HuH-7.5 (cell line): ENCODE measurements around the gene PLSCR3.

Experiments used
- DNase-seq: peaks from one replicate; pipeline ENCODE4 v3.0.0; 2011; ENCODE audit warnings: low spot score

The PLSCR3 gene

GRCh38 chr17:7426203-7426863, 32.0 kb upstream of the PLSCR3 start:
- no peak for DNase-seq

GRCh38 chr17:7425756-7426155, 31.4 kb upstream of the PLSCR3 start:
- no peak for DNase-seq

GRCh38 chr17:7425316-7425715, 31.0 kb upstream of the PLSCR3 start, which contains the start of gene SPEM2:
SPEM2 (plus strand) TSS chr17:7425616; CDS start chr17:7425689, 73 bp downstream.
- no peak for DNase-seq

GRCh38 chr17:7423679-7424078, 29.4 kb upstream of the PLSCR3 start:
- DNase-seq = no peak

- no peak for DNase-seq
Measured at GRCh38 chr17:7421186-7421585, 26.9 kb upstream of the PLSCR3 start.

GRCh38 chr17:7419819-7420610, 25.7 kb upstream of the PLSCR3 start, which contains the start of gene SPEM1:
SPEM1 (plus strand) TSS chr17:7420324; CDS start chr17:7420385, 61 bp downstream.
- DNase-seq = no peak

GRCh38 chr17:7418472-7419152, 24.3 kb upstream of the PLSCR3 start:
- DNase-seq = no peak

GRCh38 chr17:7417056-7417655, 22.8 kb upstream of the PLSCR3 start:
- DNase-seq = no peak

- DNase-seq = no peak
Measured at GRCh38 chr17:7416323-7416722, 22.0 kb upstream of the PLSCR3 start.

GRCh38 chr17:7415784-7416183, 21.5 kb upstream of the PLSCR3 start:
- no peak for DNase-seq

GRCh38 chr17:7414837-7415236, 20.5 kb upstream of the PLSCR3 start:
- DNase-seq = no peak

GRCh38 chr17:7413346-7413985, 19.1 kb upstream of the PLSCR3 start:
- no peak for DNase-seq

- no peak for DNase-seq
Measured at GRCh38 chr17:7411427-7411750, 17.1 kb upstream of the PLSCR3 start.

GRCh38 chr17:7410634-7411426, 16.5 kb upstream of the PLSCR3 start:
- DNase-seq = no peak

GRCh38 chr17:7409716-7410115, 15.4 kb upstream of the PLSCR3 start:
- DNase-seq = no peak

- DNase-seq = no peak
Measured at GRCh38 chr17:7408863-7409262, 14.5 kb upstream of the PLSCR3 start.

GRCh38 chr17:7408252-7408727, 14.0 kb upstream of the PLSCR3 start:
- DNase-seq = no peak

- DNase-seq = no peak
Measured at GRCh38 chr17:7407485-7408251, 13.3 kb upstream of the PLSCR3 start, which contains the start of gene NLGN2. NLGN2 (plus strand) TSS chr17:7407845; CDS start chr17:7408256, 411 bp downstream.

GRCh38 chr17:7407082-7407481, 12.8 kb upstream of the PLSCR3 start:
- no peak for DNase-seq

GRCh38 chr17:7406235-7406825, 12.0 kb upstream of the PLSCR3 start:
- no peak for DNase-seq
